B cell (primary cell): Measurements from ENCODE around the gene TNNT3.

Source experiments
- EZH2 ChIP-seq: IDR thresholded peaks from 2 replicates; pipeline ENCODE4 v1.6.1; 2012; ENCODE audit warnings: borderline replicate concordance, low read depth, mild to moderate bottlenecking, moderate library complexity, low read length; ENCODE audit not compliant: insufficient read depth, poor library complexity, severe bottlenecking
- TF ChIP-seq, protein P1 (sequence below): fragments of 200-600 bp; IDR thresholded peaks from one replicate; pipeline ENCODE4 v1.8.0; 2022; ENCODE audit warnings: antibody characterized with exemption, mild to moderate bottlenecking

DNA sequence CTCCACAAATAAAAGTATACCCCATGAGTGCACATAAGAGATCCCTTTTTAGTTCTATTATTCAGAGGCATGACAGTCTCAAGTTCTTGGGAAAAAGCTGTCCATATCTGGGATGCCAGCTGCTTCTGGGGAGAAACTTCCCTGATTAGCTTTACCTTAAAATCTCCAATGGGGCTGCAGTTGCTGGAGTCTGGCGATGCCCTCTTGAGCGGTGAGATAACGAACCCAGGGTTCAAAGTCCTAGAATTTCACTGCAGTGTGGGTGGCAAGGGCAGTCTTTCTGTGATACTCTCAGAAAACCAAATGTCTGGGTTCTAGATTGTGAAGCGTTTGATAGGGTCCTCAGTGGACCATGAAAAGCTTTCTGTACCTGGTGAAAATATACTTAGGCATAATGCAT lies 20.4 kb upstream of the TNNT3 start:
- TF ChIP-seq, protein P1, sequence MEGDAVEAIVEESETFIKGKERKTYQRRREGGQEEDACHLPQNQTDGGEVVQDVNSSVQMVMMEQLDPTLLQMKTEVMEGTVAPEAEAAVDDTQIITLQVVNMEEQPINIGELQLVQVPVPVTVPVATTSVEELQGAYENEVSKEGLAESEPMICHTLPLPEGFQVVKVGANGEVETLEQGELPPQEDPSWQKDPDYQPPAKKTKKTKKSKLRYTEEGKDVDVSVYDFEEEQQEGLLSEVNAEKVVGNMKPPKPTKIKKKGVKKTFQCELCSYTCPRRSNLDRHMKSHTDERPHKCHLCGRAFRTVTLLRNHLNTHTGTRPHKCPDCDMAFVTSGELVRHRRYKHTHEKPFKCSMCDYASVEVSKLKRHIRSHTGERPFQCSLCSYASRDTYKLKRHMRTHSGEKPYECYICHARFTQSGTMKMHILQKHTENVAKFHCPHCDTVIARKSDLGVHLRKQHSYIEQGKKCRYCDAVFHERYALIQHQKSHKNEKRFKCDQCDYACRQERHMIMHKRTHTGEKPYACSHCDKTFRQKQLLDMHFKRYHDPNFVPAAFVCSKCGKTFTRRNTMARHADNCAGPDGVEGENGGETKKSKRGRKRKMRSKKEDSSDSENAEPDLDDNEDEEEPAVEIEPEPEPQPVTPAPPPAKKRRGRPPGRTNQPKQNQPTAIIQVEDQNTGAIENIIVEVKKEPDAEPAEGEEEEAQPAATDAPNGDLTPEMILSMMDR = no peak
- no peak for TF ChIP-seq EZH2
